Left lung (tissue), 10 donors: ENCODE measurements around the gene COASY. TPM values are rescaled to one million over a fixed set of nuclear protein-coding genes. Genes with fewer than 3 reads are reported as not detected.
"Not testable (repeated sequence)": the region's sequence is repeated elsewhere in the genome, so short reads cannot be mapped to it uniquely, and the experiment has no call there.

Experiments
- ATAC-seq: fragments of 200-7000 bp; cut with Tn5 transposase; one replicate; pipeline ENCODE4 v1.9.1; 2020; ENCODE audit warnings: moderate library complexity
- DNase-seq, 4 donors: peaks; one replicate each; pipeline ENCODE4 v3.0.0-alpha.2; 2013 to 2020
- H3K27ac ChIP-seq, 2 donors: fragments of 200-600 bp; sonication (generic) in 1 of 2; one replicate each; pipeline versions ENCODE4 v1.5.0 to v1.8.0; 2020 to 2021
- H3K27me3 ChIP-seq, 2 donors: fragments of 200-600 bp; sonication (generic) in 1 of 2; one replicate each; pipeline versions ENCODE4 v1.5.0 to v1.8.0; 2020 to 2021
- H3K36me3 ChIP-seq, 2 donors: fragments of 200-600 bp; sonication (generic) in 1 of 2; one replicate each; pipeline versions ENCODE4 v1.5.0 to v1.8.0; 2020 to 2021
- H3K4me1 ChIP-seq, 2 donors: fragments of 200-600 bp; one replicate each; pipeline ENCODE4 v1.8.0; 2021
- H3K4me3 ChIP-seq, 2 donors: fragments of 200-600 bp; sonication (generic) in 1 of 2; one replicate each; pipeline versions ENCODE4 v1.5.0 to v1.8.0; 2020 to 2021; ENCODE audit warnings: mild to moderate bottlenecking in 1 of 2
- H3K9me3 ChIP-seq, 2 donors: fragments of 200-600 bp; sonication (generic) in 1 of 2; one replicate each; pipeline versions ENCODE4 v1.5.0 to v1.8.0; 2020 to 2021
- intact Hi-C, 2 donors: fragments of 100-400 bp; cut with DNase I; formaldehyde crosslinking; loops; one replicate each; pipeline versions ENCODE4 v1.11.2 to v1.14.2; 2022
- polyA plus RNA-seq, 6 donors: library from polyadenylated mRNA; unstranded; fragments of 120-200 nt; gene quantifications; one replicate each; pipeline ENCODE4 v1.2.1, GENCODE V29; 2013; ENCODE audit not compliant: insufficient read length in 6 of 6
- total RNA-seq, 2 donors: library from RNA; stranded (reverse); fragmentation: NEBNext Ultra II Directional; extraction: Animal tissue kit (Norgen Biotek cat#: 25700); gene quantifications; one replicate each; pipeline ENCODE4 v1.2.1, GENCODE V29; 2021
- TF ChIP-seq, protein P1 (sequence below), 2 donors: fragments of 200-600 bp; sonication (generic) in 1 of 2; IDR thresholded peaks; one replicate each; pipeline versions ENCODE4 v1.5.0 to v1.8.0; 2021; ENCODE audit warnings: antibody characterized with exemption in 2 of 2
- donor health status: DM: no; HTN: yes; CAD: no.
- donor health status: DM: no; HTN: no; CAD: no.

The COASY gene
- total and polyA plus RNA-seq, 8 donors, result 41.1 to 116 (median 43.7) TPM

DNA sequence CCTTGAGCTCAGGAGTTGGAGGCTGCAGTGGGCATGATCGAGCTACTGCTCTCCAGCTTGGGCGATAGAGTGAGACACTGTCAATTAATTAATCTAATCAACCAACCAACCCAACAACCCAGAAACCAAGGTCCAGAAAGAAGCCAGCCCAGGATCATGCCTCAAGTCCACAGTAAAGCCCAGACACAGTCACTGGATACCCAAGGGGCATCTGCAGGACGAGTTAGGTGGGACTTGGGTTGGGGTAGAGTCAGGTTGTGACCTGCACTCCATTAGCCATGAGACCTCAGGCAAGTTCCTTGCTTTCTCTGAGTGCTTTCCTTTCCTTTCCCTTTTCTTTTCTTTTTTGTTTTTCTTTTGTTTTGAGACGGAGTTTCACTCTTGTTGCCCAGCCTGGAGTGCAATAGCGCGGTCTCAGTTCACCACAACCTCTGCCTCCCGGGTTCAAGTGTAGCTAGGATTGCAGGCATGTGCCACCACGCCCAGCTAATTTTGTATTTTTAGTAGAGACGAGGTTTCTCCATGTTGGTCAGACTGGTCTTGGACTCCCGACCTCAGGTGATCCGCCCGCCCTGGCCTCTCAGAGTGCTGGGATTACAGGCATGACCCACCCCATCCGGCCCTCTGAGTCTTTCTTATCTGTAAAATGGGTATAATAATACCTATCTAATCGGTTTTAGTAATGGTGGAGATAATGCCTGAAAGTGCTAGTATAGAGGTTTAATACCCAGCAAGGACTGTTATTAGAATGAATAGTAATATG lies 12.8 kb upstream of the COASY start:
- TF ChIP-seq, protein P1, sequence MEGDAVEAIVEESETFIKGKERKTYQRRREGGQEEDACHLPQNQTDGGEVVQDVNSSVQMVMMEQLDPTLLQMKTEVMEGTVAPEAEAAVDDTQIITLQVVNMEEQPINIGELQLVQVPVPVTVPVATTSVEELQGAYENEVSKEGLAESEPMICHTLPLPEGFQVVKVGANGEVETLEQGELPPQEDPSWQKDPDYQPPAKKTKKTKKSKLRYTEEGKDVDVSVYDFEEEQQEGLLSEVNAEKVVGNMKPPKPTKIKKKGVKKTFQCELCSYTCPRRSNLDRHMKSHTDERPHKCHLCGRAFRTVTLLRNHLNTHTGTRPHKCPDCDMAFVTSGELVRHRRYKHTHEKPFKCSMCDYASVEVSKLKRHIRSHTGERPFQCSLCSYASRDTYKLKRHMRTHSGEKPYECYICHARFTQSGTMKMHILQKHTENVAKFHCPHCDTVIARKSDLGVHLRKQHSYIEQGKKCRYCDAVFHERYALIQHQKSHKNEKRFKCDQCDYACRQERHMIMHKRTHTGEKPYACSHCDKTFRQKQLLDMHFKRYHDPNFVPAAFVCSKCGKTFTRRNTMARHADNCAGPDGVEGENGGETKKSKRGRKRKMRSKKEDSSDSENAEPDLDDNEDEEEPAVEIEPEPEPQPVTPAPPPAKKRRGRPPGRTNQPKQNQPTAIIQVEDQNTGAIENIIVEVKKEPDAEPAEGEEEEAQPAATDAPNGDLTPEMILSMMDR (IDR thresholded peaks at IDR 0.05), result no peak
- intact Hi-C loops, result no loop called here
- peaks cover 0 to 20% of the 10 kb centered on the region in 2 donors for H3K27me3 ChIP-seq
- no peak overlapping the region for H3K27ac ChIP-seq
- ATAC-seq (no peak), DNase-seq (no peak)
- H3K9me3 ChIP-seq, result no peaks in the 10 kb centered on the region
- H3K36me3 ChIP-seq, result peaks cover 0 to 9% of the 10 kb centered on the region in 2 donors
- peaks cover 8 to 24% of the 10 kb centered on the region in 2 donors for H3K4me1 ChIP-seq
- no peak overlapping the region for H3K4me3 ChIP-seq

DNA sequence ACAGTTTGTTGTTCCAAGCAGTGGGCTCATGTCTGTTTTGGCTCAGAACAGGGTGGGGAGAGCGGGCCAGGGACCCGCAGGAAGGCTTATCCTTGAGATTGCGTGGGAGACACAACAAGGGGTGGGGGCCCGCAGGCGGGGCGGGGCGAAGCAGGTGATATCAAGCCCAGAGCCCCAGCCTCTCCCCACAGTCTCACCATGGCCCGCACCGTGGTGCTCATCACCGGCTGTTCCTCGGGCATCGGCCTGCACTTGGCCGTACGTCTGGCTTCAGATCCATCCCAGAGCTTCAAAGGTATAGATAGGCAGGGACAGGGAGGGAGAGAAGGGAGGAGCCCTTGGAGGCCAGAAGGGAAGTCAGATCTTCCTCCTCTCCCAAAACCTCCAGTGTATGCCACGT lies 9.2 kb upstream of the COASY start, which contains the start of gene HSD17B1:
HSD17B1 (plus strand) TSS at position 188 of the 400 bp plus-strand sequence; CDS start at position 199, 11 bp downstream.
- ATAC-seq, H3K27ac ChIP-seq: not testable (repeated sequence)

DNA sequence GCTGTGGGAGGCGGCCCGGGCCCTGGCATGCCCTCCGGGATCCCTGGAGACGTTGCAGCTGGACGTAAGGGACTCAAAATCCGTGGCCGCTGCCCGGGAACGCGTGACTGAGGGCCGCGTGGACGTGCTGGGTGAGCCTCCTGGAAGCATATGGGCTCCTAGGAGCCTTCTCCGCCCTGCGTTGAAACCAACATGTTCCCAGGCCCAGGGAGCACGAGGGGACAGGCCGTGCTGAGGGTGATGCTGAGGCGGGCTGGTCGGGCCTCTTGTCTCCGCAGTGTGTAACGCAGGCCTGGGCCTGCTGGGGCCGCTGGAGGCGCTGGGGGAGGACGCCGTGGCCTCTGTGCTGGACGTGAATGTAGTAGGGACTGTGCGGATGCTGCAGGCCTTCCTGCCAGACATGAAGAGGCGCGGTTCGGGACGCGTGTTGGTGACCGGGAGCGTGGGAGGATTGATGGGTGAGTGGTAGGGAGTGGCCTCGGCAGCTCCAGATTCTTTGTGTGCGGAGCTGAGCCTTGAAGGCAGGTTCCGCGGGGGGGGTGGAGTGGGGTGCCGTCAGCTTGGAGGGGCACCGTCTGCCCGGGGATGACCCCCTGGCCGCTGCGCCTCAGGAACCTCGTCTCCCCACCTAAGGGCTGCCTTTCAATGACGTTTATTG lies 8.7 kb upstream of the COASY start:
- H3K36me3 ChIP-seq, result no peaks in the 10 kb centered on the region
- intact Hi-C loops, result no loop called here
- H3K4me3 ChIP-seq, result peak overlapping the region in 1 of 2 donors; percentile 88
- ATAC-seq, result no peak
- TF ChIP-seq, protein P1 (IDR thresholded peaks at IDR 0.05), result no peak
- DNase-seq, result peak in 1 of 4 donors; percentile 78
- no peaks in the 10 kb centered on the region for H3K9me3 ChIP-seq
- peaks cover 16 to 29% of the 10 kb centered on the region in 2 donors for H3K4me1 ChIP-seq
- H3K27me3 ChIP-seq, result peaks cover 0 to 11% of the 10 kb centered on the region in 2 donors
- H3K27ac ChIP-seq, result no peak overlapping the region

More for the DNA sequence above, 9.2 kb upstream of the COASY start, which contains the start of gene HSD17B1:
- H3K9me3 ChIP-seq, H3K36me3 ChIP-seq, intact Hi-C loops, DNase-seq: not testable (repeated sequence)
- Histone ChIP-seq H3K4me3 (peak within 1 kb of the TSS; percentile 73 to 88), H3K4me1 (peaks cover 16 to 33% of the 10 kb centered on the region in 2 donors), H3K27me3 (peaks cover 0 to 17% of the 10 kb centered on the region in 2 donors)

DNA sequence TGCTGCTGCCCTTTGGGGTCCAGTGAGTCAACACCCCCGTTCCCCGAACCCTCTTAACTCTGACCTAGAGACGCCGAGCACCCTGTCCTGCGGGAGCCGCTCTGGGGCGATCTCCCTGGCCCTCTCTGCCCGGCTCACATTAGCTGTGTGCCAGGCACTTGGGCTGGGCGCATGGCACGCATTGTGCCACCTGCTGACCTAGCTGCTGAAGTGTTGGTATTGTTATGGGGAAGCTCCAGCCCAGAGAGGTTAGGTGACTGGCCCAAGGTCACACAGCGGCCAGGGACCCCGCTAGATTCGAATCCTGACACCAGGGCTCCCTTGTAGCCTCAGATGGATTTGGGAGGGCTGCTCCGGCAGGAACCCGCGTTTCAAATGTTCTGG lies 8.1 kb upstream of the COASY start:
- peaks cover 16 to 23% of the 10 kb centered on the region in 2 donors for H3K4me1 ChIP-seq
- peaks cover 0 to 5% of the 10 kb centered on the region in 2 donors for H3K27me3 ChIP-seq
- H3K4me3 ChIP-seq, result peak overlapping the region; percentile 73 to 88
- TF ChIP-seq, protein P1 (IDR thresholded peaks at IDR 0.05), result no peak
- H3K9me3 ChIP-seq, result no peaks in the 10 kb centered on the region
- DNase-seq (peak in 1 of 4 donors; percentile 81), ATAC-seq (peak; percentile 45)
- intact Hi-C loops, result no loop called here
- H3K27ac ChIP-seq, result peak overlapping the region; percentile 75 to 90
- no peaks in the 10 kb centered on the region for H3K36me3 ChIP-seq

DNA sequence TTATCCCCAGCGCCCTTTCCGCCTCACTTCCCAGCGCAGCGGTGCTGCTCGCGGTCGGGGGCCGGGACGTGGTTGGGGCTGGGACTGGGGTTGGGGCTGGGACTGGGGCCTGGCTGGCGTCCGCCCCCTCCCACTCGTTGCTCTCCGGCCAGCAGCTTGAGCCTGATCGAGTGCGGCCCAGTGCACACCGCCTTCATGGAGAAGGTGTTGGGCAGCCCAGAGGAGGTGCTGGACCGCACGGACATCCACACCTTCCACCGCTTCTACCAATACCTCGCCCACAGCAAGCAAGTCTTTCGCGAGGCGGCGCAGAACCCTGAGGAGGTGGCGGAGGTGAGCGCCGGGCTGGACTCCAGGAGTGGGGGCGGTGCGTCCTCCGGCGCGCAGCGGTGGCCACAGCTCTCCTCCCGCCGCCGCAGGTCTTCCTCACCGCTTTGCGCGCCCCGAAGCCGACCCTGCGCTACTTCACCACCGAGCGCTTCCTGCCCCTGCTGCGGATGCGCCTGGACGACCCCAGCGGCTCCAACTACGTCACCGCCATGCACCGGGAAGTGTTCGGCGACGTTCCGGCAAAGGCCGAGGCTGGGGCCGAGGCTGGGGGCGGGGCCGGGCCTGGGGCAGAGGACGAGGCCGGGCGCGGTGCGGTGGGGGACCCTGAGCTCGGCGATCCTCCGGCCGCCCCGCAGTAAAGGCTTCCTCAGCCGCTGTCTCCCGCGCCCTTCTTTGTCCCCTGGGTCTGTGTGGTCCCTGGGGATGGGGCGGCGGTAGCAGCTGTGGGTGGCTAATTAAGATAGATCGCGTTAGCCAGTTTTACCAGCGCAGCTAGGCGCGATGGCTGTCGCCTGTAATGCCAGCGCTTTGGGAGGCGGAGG lies 7.5 kb upstream of the COASY start:
- peak; percentile 95 for ATAC-seq

More for the DNA sequence above, 7.5 kb upstream of the COASY start:
- Histone ChIP-seq H3K27me3 (no peaks in the 10 kb centered on the region), H3K36me3 (no peaks in the 10 kb centered on the region), H3K9me3 (no peaks in the 10 kb centered on the region), H3K4me3 (peak overlapping the region; percentile 73 to 88), H3K27ac (peak overlapping the region; percentile 75 to 90), H3K4me1 (peaks cover 16 to 20% of the 10 kb centered on the region in 2 donors)
- TF ChIP-seq, protein P1 (IDR thresholded peaks at IDR 0.05), result no peak
- intact Hi-C loops, result no loop called here
- peak; percentile 83 to 97 (median 91) for DNase-seq
